ENCODE results near the gene SEC24A.
"Not testable (repeated sequence)": the region's sequence is repeated elsewhere in the genome, so short reads cannot be mapped to it uniquely, and the experiment has no call there.

Gene SEC24A

GRCh38 chr5:134741052-134741451, 92.5 kb downstream of the SEC24A start:
- DNase-seq (ENCODE audit: low read depth, low spot score), result no peak

GRCh38 chr5:134742134-134742533, 93.5 kb downstream of the SEC24A start:
- DNase-seq (ENCODE audit: low read depth, low spot score), result no peak

- DNase-seq (ENCODE audit: low read depth, low spot score), result no peak
Measured at GRCh38 chr5:134749415-134749814, 100.8 kb downstream of the SEC24A start.

GRCh38 chr5:134758176-134758503, 109.6 kb downstream of the SEC24A start:
- DNase-seq (ENCODE audit: low read depth, low spot score), result no peak

DNA sequence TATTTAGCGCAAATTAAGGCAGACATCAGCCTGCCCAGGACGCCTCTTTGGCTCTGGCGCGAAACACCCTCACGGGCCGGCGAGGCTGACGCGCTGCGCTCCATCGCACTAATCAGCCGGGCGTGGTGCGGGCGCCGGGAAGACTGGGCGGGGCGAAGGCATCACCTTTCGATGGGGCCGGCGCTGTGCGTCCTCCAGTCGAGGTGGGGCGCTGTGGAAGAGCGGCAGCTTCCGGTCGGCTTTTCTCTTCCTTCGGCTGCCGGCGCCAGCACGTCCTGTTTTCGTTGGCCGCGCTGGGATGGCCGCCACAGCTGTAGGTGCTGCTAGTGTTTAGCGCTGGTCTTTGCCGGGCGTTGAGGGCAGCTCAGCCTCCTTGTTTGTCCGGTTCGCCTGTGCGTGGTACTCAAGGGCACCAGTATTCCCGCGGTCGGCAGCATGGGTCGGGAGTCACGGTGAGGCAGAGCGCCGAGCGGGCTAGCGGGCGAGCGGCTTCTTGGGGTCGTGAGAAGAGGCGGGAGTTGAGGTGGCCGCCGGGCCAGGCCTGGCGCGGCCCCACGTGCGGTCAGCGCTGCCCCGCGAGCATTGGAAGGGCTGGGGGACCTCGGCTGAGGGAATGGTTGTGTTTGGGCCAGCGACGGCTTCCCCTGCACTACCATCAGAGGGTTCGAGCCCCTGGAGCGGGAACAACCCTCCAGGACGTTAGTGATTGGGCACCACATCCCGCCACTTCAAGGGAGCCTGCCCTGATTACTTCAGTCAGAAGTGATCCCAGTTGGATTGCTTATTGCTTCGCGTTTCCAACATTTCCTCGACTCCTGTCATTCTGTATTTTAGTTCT, 110.1 kb downstream of the SEC24A start, which contains the start of gene DDX46:
Gene DDX46 (plus strand): TSS at position 276 of the 838 bp plus-strand sequence. CDS start 160 bp downstream, at position 436.
- DNase-seq (ENCODE audit: low read depth, low spot score), result no peak

DNA sequence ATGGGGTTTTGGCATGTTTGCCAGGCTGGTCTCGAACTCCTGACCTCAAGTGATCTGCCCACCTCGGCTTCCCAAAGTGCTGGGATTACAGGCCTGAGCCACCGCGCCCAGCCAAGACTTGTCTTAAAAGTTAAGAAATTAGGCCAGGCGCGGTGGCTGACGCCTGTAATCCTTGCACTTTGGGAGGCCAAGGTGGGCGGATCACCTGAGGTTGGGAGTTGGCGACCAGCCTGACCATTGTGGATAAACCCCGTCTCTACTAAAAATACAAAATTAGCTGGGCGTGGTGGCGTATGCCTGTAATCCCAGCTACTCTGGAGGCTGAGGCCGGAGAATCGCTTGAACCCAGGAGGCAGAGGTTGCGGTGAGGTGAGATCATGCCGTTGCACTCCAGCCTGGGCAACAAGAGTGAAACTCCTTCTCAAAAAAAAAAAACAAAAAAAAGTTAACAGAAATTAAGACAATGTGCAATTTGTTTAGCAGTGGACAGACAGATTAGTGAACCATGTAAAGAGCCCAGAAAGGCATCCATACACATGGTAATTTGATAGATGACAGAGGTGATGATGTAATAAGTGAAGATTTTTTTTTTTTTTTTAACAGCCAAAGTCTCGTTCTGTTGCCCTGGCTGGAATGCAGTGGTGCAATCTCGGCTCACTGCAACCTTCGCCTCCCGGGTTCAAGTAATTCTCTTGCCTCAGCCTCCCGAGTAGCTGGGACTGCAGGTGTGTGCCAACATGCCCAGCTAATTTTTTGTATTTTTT, 119.1 kb downstream of the SEC24A start:
- not testable (repeated sequence) for DNase-seq (ENCODE audit: low read depth, low spot score)

- DNase-seq (ENCODE audit: low read depth, low spot score), result no peak
Measured at GRCh38 chr5:134769206-134769605, 120.6 kb downstream of the SEC24A start.

DNA sequence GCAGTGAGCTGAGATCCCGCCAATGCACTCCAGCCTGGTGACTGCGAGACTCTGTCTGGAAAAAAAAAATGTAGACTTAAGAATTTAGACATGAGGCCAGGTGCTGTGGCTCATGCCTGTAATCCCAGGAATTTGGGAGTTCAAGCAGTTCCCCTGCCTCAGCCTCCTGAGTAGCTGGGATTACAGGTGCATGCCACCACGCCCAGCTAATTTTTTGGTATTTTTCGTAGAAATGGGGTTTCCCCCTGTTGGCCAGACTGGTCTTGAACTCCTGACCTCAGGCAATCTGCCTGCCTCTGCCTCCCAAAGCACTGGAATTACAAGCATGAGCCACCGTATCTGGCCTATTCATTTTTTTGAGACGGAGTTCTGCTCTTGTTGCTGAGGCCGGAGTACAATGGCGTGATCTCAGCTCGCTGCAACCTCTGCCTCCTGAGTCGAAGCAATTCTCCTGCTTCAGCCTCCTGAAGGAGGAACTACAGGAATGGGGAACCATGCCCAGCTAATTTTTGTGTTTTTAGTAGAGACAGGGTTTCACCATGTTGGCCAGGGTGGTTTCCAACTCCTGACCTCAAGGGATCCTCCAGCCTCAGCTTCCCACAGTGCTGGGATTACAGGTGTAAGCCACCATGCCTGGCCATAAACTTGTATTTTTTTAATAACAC, 124.0 kb downstream of the SEC24A start:
- no peak for DNase-seq (ENCODE audit: low read depth, low spot score)

- DNase-seq (ENCODE audit: low read depth, low spot score), result no peak
Measured at GRCh38 chr5:134777366-134777765, 128.8 kb downstream of the SEC24A start.

Measured in iPS DF 19.7 (cell line).